Suppressor macrophage treated with lipopolysaccharide for 1 hour (primary cell): Measurements from ENCODE around the gene FOXN3.

Source experiments
- DNase-seq, 3 donors: peaks; one replicate each; pipeline ENCODE4 v3.0.0-alpha.2; 2020 to 2022

Gene FOXN3

GRCh38 chr14:89330236-89331002 lies 86.6 kb downstream of the FOXN3 start:
- no peak for DNase-seq

GRCh38 chr14:89327771-89328212 lies 89.2 kb downstream of the FOXN3 start:
- no peak for DNase-seq

- DNase-seq = no peak
These were observed 91.1 kb downstream of the FOXN3 start for GRCh38 chr14:89325959-89326358.

- DNase-seq = no peak
These were observed 91.6 kb downstream of the FOXN3 start for GRCh38 chr14:89325299-89325883.

DNA sequence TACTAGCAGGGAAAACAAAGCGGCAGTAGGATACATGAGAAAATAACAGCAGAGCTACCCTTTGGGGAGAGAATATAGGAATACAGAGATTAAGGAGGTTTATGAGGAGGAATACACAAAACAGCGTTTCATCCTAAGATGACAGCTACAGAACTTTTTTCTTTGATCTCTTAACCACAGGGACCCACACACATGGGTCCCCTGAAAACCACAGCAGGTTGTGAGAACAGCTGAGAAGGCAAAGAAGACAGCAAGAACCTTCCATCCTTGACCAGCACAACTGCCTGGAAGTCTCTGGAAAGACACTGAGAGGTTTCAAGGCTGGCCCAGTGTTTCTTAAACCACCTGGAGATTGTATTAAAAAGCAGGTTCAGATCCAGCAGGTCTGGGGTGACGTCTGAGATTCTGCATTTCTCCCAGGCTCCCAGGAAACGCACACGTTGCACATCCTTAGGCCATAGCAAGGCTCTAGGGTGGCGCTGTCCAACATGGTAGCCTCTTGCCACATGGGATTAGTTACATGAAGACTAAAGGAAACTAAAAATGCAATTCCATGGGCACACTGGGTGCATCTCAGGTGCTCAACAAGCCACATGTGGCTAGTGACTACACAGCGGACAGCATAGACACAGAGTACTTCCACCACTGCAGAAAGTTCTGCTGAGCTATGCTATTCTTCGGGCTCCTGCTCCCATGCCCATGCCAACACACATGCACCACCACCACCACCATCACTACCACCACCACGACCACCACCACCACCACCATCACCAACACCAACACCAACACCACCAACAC lies 92.3 kb downstream of the FOXN3 start:
- DNase-seq = no peak

- DNase-seq = no peak
These were observed 96.5 kb downstream of the FOXN3 start for GRCh38 chr14:89320381-89321000.

GRCh38 chr14:89319687-89320086 lies 97.3 kb downstream of the FOXN3 start:
- no peak for DNase-seq

DNA sequence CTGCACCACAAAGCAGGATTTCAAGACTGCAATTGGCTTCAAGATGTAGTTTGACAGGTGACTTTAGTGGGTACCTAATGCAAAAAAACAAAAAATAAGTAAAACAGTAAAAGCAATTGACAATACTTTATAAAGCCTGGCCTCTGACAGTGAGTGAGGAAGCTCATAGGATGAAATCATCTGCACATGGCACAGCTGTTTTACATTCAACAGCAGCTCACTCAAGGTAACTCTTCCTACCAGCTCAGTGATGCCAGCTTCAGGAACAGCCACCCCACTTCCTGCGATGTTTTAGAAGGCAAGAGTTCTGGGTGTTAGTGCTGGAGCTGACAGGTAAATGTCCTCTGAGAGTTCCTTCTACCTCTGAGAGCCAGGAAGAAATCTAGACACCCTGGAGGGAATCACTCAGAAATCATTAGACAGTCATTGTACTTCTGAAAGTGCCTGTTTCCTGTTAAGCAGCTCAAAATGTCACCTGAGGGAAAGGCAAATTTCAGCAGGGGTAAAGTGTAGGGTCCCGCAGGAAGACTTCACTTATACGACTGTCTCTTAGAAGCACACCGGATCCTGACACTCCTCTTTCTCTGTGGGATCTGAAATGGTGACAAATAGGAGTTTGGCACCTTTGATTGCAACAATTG lies 99.9 kb downstream of the FOXN3 start:
- peak in 1 of 3 donors; percentile 18 for DNase-seq

DNA sequence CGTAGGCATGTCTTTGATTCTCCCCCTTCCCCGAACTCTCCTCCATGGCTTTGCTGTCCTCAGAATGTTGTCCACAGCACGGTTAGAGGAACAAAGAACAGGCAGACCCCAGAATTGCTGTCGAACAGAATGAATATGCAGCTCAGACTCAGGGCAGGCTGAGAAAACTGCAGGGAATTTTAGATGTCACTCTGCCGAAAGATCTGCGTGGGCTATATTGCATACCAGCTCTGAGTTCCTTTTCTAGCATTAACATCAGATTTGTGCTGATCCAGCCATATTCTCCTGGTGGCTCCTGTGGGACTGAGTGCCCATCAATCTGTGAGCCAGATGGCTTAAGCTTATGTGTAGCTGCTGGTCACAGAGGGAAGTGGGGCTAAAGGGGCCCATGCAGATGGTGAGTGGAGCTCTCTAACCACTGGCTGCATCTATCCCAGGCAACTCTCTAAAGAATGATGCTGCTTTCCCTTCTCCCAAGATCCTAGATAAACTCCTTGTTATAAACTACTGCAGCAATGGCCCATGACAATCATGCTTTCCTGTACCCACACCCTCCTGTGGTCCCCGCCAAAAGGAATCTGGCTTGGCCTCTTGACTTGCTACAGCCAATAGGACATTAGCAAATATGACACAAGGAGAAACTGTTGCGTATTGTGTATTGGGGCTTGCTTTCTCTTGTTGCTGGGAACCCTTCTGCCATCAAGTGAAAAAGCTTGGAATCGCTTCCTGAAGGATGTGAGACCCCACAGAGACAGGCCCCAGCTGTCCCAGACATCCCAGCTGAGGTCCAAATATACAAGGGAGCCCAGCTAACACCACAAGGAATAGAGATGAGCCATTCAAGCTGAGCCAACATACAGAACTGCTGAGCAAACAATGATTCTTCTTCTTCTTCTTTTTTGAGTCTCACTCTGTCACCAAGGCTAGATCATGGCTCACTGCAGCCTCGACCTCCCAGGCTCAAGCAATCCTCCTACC lies 101.3 kb downstream of the FOXN3 start:
- DNase-seq = peak; percentile 12 to 44 (median 38)

- DNase-seq = no peak
These were observed 102.8 kb downstream of the FOXN3 start for GRCh38 chr14:89314274-89314673.

- no peak for DNase-seq
These were observed 104.1 kb downstream of the FOXN3 start for GRCh38 chr14:89312932-89313331.

DNA sequence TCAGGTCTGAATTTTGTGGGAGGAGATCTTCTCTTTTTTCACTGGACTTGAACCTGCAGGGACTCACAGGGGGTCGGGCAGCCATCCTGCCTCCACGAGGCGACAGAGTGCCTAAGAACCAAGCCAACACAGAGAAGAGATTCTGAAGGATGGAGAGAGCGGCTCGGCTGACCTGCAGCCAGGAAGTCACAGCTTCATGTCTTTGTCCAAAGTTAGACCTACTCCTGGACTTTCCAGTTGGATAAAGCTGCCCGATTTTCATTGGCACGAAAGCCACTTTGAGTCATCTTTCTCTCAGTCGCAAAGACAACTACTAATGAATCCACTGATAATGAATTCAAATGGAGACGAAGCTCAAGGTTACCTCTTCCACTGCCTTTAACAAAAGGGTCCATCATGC lies 106.8 kb downstream of the FOXN3 start:
- no peak for DNase-seq

- no peak for DNase-seq
These were observed 107.3 kb downstream of the FOXN3 start for GRCh38 chr14:89309670-89310177.

DNA sequence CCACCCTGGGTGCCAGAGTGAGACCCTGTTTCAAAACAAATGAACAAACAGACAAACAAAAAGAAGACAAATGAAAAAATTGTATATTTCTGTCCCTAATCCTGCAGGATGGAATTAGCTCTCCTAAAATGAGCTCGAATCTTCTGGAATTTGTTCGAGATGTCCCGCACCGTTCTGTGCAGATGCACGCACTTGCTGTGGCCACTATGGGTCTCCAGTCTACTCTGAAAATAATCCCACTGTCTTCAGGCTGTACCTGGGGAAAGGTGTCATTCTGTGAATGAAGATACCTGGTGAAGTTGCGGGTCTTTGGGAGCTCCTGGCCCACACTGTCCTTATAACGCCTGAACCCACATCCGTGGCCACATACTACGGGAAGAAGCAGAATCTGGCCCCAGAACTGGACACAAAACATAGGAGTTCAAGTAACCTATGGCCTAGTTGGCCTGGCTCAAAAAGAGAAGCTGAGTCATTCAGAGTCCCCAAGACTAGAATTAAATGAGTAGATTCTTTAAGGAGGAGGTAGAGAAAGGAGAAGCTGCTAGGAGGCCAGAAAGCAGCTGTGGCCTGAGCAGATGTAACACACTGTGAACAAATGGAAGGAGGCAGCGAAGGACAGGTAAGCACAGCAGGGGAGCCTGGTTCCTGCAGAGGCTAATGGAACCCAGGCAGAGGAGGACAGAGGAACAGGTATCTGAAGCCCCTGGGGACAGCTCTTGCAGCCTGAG lies 108.6 kb downstream of the FOXN3 start:
- peak; percentile 71 to 82 (median 80) for DNase-seq

DNA sequence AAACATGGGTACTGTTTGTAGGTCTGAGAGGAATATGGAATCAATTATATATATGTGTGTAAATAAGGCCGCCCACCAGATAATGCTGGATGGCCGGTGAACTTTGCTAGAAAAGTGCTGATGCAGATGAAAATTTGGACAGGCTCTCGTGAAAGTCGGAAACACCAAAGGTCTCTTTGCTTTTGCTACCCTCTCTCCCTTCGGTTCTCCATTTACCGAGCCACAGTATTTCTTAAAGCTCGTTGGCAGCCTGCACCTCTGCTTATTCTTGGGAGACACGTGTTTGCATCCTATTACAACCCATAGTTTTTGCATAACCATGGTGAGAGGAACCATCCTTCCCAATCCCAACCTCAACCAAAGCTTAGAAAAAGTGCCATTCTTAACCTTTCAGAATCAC lies 109.6 kb downstream of the FOXN3 start:
- DNase-seq = no peak

- DNase-seq = peak; percentile 77 to 84 (median 80)
These were observed 111.9 kb downstream of the FOXN3 start for GRCh38 chr14:89304972-89305703.

DNA sequence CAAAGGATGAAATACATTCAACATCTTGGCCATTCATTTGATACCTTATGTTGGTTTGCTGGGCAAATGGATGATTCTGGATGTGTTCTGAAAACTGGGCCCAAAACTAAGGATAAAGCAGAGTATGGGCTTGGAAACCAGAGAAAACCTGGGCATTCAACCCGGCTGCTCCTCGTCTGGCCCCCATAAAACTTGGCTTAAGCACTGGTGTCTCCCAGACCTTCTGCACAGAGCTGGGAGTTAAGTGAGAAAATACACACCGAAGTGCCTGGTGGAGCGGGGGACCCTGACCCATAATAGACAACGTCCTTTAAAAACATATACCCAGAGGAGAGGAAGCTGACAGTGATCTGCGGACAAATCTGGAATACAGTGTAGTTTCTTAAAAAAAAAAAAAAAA lies 112.5 kb downstream of the FOXN3 start:
- no peak for DNase-seq

GRCh38 chr14:89303456-89304435 lies 113.3 kb downstream of the FOXN3 start:
- peak; percentile 77 to 88 (median 81) for DNase-seq
